Posterior vena cava (tissue), 2 donors: ENCODE measurements around the gene LARP6. TPM values are rescaled to one million over a fixed set of nuclear protein-coding genes. Genes with fewer than 3 reads are reported as not detected.
A peak's percentile ranks its signal among the peaks of the same experiment; 100 is the strongest.
"Not testable (repeated sequence)": the region's sequence is repeated elsewhere in the genome, so short reads cannot be mapped to it uniquely, and the experiment has no call there.

Experiments used
- DNase-seq: peaks from one replicate; pipeline ENCODE4 v3.0.0-alpha.2; 2020; ENCODE audit warnings: low spot score
- intact Hi-C, 2 donors: fragments of 100-400 bp; cut with DNase I; formaldehyde crosslinking; loops; one replicate each; pipeline versions ENCODE4 v1.14.1 to v1.14.2; 2022 to 2023
- long read RNA-seq, 2 donors: library from polyadenylated mRNA; unstranded; transcript quantifications; one replicate each; pipeline ENCODE4 v2.0.0, GENCODE V29; 2020 to 2021
- total RNA-seq, 2 donors: library from RNA; stranded (reverse); fragmentation: NEBNext Ultra II Directional; extraction: Animal tissue kit (Norgen Biotek cat#: 25700); gene quantifications; one replicate each; pipeline ENCODE4 v1.2.1, GENCODE V29; 2021
- donor health status: DM: yes; HTN: yes; CAD: no.
- donor health status: DM: yes; HTN: yes; CAD: no.

The LARP6 gene
- total RNA-seq = 10 to 100 TPM; 38.0 to 44.7 TPM
- long read RNA-seq, donor 1, full-length matches to known transcripts = 25 of 28 reads
- long read RNA-seq, donor 1, partial matches to known transcripts = 0 of 28 reads
- long read RNA-seq, donor 1, other reads (novel, unspliced or antisense) = 3 of 28 reads
- long read RNA-seq, donor 2, full-length matches to known transcripts = 8 of 18 reads
- long read RNA-seq, donor 2, partial matches to known transcripts = 0 of 18 reads
- long read RNA-seq, donor 2, other reads (novel, unspliced or antisense) = 10 of 18 reads

GRCh38 chr15:70853973-70854665 lies at the start of gene LARP6:
Gene LARP6 (minus strand): TSS chr15:70854157. CDS start chr15:70854088, 69 bp downstream.
- no peak for DNase-seq
- intact Hi-C loops = loop anchor here in 1 of 2 donors (5.0 kb wide), 1 partner anchor 1532 kb away; no protein-coding TSS in a partner anchor

- no peak for DNase-seq
These were observed 48.1 kb upstream of the LARP6 start for GRCh38 chr15:70902107-70902506.

GRCh38 chr15:70892912-70893560 lies 39.1 kb upstream of the LARP6 start:
- no peak for DNase-seq
- intact Hi-C loops = no loop called here

More at GRCh38 chr15:70902107-70902506, 48.1 kb upstream of the LARP6 start:
- intact Hi-C loops = no loop called here

GRCh38 chr15:70892002-70892911 lies 38.3 kb upstream of the LARP6 start, which contains the start of the genes LRRC49 and THAP10:
Gene LRRC49 (plus strand): TSS chr15:70892826. CDS start chr15:70892895, 69 bp downstream.
Gene THAP10 (minus strand): TSS chr15:70892433. CDS start chr15:70892272, 161 bp downstream.
- intact Hi-C loops = no loop called here
- DNase-seq = peak; percentile 97

GRCh38 chr15:70882361-70882760 lies 28.4 kb upstream of the LARP6 start:
- intact Hi-C loops = loop anchor here in 1 of 2 donors (5.0 kb wide), 1 partner anchor 50 kb away; no protein-coding TSS in a partner anchor
- no peak for DNase-seq

- no peak for DNase-seq
- intact Hi-C loops = loop anchor here in 1 of 2 donors (5.0 kb wide), 1 partner anchor 48 kb away; no protein-coding TSS in a partner anchor
These were observed 26.8 kb upstream of the LARP6 start for GRCh38 chr15:70880781-70881180.

- no peak for DNase-seq
- intact Hi-C loops = loop anchor here in 1 of 2 donors (1.0 to 5.0 kb wide), 2 partner anchors 18 to 52 kb away; no protein-coding TSS in a partner anchor
These were observed 25.4 kb upstream of the LARP6 start for GRCh38 chr15:70879401-70879800.

GRCh38 chr15:70876683-70877082 lies 22.7 kb upstream of the LARP6 start:
- no peak for DNase-seq
- intact Hi-C loops = loop anchor here in 1 of 2 donors (5.0 kb wide), 1 partner anchor 49 kb away; no protein-coding TSS in a partner anchor

- DNase-seq = no peak
- intact Hi-C loops = loop anchor here in 1 of 2 donors (5.0 kb wide), 1 partner anchor 49 kb away; no protein-coding TSS in a partner anchor
These were observed 22.1 kb upstream of the LARP6 start for GRCh38 chr15:70876011-70876410.

GRCh38 chr15:70875001-70875782 lies 21.2 kb upstream of the LARP6 start:
- intact Hi-C loops = loop anchor here in 1 of 2 donors (5.0 kb wide), 1 partner anchor 48 kb away; no protein-coding TSS in a partner anchor
- DNase-seq = no peak

- intact Hi-C loops = no loop called here
- DNase-seq = no peak
These were observed 19.5 kb upstream of the LARP6 start for GRCh38 chr15:70873232-70874054.

GRCh38 chr15:70871490-70871889 lies 17.5 kb upstream of the LARP6 start:
- intact Hi-C loops, DNase-seq: not testable (repeated sequence)

GRCh38 chr15:70870051-70870450 lies 16.1 kb upstream of the LARP6 start:
- DNase-seq = no peak
- intact Hi-C loops = no loop called here

GRCh38 chr15:70869346-70869745 lies 15.4 kb upstream of the LARP6 start:
- intact Hi-C loops = no loop called here
- no peak for DNase-seq

GRCh38 chr15:70867911-70868467 lies 14.0 kb upstream of the LARP6 start:
- intact Hi-C loops = no loop called here
- DNase-seq = no peak

GRCh38 chr15:70866982-70867641 lies 13.2 kb upstream of the LARP6 start:
- intact Hi-C loops = no loop called here
- no peak for DNase-seq
